WERI-Rb-1 (cell line): ENCODE results near the gene CBLN1.

Experiments
- DNase-seq: peaks from one replicate; pipeline ENCODE4 v3.0.0-alpha.2; 2020
- H3K27ac ChIP-seq: fragments of 250-450 bp; sonication (Bioruptor Pico); 2 replicates; pipeline ENCODE4 v1.5.1; 2020; ENCODE audit warnings: mild to moderate bottlenecking, moderate library complexity
- H3K27me3 ChIP-seq: fragments of 250-450 bp; sonication (Bioruptor Pico); 2 replicates; pipeline ENCODE4 v1.5.1; 2021; ENCODE audit warnings: mild to moderate bottlenecking, low read depth, moderate library complexity; ENCODE audit not compliant: insufficient read depth, severe bottlenecking
- H3K36me3 ChIP-seq: fragments of 250-450 bp; sonication (Bioruptor Pico); 2 replicates; pipeline ENCODE4 v1.5.1; 2020; ENCODE audit warnings: mild to moderate bottlenecking, moderate library complexity
- H3K4me3 ChIP-seq: 2 replicates; pipeline ENCODE4 v1.5.1; 2011; ENCODE audit warnings: low read depth, mild to moderate bottlenecking, control low read depth, low read length
- H3K9me3 ChIP-seq: fragments of 250-450 bp; sonication (Bioruptor Pico); 2 replicates; pipeline ENCODE4 v1.5.1; 2021; ENCODE audit warnings: mild to moderate bottlenecking, moderate library complexity; ENCODE audit not compliant: severe bottlenecking
- CTCF ChIP-seq: IDR thresholded peaks from 2 replicates; pipeline ENCODE4 v1.5.1; 2011; ENCODE audit warnings: low read depth, mild to moderate bottlenecking, control low read depth, inconsistent platforms, low read length

CBLN1 gene

DNA sequence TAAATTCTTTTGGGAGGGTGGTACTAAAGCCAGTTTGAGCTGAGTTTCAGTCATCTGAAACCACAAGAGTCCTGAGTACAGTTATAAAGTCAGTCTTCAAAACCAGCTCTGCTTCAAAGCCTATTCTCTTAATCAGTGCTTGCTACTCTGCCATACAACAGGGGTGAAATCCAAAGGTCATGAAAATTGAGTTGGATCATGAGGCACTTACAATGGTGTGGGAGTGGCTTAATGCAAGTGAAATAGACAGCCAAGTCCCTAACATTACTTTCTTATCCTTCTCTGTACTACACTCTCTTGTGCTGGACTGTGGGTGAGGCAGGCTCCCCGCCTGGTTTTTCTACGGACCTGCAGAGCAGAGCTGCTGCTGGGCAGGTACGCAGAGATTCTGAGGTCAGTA lies 12.4 kb downstream of the CBLN1 start:
- H3K9me3 ChIP-seq = no peaks in the 10 kb centered on the region
- H3K4me3 ChIP-seq = no peak overlapping the region
- H3K36me3 ChIP-seq = no peaks in the 10 kb centered on the region
- no peaks in the 10 kb centered on the region for H3K27me3 ChIP-seq
- H3K27ac ChIP-seq = no peak overlapping the region
- no peak for DNase-seq
- no peak for TF ChIP-seq CTCF

DNA sequence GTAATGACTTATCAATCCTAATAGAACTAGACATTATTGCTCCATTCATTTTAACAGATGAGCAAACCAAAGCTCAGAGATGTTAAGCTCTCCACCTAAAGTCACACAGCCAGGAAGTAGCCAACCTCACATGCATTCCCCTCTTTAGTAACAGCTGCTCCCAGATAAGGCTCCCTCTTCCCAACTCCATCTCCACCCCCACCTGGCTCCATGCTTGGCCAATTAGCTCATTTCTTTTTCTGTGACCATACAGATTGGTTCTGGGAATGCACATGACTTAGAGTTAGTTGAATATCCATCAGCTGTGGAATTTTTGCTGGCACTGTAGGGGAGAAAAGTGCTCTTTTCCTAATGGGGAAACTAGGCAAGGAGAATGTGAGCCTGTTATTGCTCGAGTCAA lies 13.0 kb downstream of the CBLN1 start:
- no peaks in the 10 kb centered on the region for H3K36me3 ChIP-seq
- TF ChIP-seq CTCF = no peak
- H3K4me3 ChIP-seq = no peak overlapping the region
- H3K27me3 ChIP-seq = no peaks in the 10 kb centered on the region
- no peak overlapping the region for H3K27ac ChIP-seq
- no peaks in the 10 kb centered on the region for H3K9me3 ChIP-seq
- no peak for DNase-seq

DNA sequence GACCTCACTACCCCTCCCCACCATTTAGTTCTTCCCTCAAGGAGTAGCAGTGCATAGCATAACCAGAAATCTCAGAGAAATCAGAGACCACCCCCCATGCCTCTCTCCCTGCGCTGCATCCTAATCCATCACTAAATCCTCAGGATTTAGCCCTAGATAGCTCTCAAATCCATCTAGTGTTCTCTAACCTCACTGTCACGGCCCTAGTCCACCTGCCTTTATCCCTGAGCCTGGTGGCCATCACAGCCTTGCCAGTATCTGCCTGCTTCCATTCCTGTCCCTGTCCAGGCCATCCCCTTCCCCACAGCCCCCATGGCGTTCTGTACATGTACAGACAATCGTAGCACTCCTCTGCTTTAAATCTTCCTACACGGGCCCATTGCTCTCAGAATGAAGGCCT lies 19.1 kb downstream of the CBLN1 start:
- H3K27me3 ChIP-seq = no peaks in the 10 kb centered on the region
- TF ChIP-seq CTCF = no peak

DNA sequence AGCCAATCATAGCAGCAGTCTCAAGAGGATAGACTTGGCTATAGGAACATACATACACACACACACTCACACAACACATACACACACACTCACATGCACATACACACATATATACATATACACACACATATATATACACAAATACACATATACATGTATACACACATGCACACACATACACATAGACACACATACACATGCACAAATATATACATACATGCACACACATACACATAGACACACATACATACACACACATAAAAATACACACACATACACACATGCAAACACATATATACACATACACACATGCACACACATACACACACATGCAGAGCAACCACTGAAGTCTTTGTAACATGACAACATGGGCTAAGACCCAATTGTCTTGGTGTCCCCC lies 19.7 kb downstream of the CBLN1 start:
- Histone ChIP-seq H3K4me3 (no peak overlapping the region), H3K9me3 (no peaks in the 10 kb centered on the region), H3K27ac (no peak overlapping the region), H3K27me3 (no peaks in the 10 kb centered on the region), H3K36me3 (no peaks in the 10 kb centered on the region)
- DNase-seq = no peak
- no peak for TF ChIP-seq CTCF

More for the DNA sequence above, 19.1 kb downstream of the CBLN1 start:
- peak; percentile 56 for DNase-seq
- Histone ChIP-seq H3K27ac (peak overlapping the region; percentile 46; the same call in 1 of the 2 replicates), H3K9me3 (no peaks in the 10 kb centered on the region), H3K4me3 (no peak overlapping the region), H3K36me3 (no peaks in the 10 kb centered on the region)

DNA sequence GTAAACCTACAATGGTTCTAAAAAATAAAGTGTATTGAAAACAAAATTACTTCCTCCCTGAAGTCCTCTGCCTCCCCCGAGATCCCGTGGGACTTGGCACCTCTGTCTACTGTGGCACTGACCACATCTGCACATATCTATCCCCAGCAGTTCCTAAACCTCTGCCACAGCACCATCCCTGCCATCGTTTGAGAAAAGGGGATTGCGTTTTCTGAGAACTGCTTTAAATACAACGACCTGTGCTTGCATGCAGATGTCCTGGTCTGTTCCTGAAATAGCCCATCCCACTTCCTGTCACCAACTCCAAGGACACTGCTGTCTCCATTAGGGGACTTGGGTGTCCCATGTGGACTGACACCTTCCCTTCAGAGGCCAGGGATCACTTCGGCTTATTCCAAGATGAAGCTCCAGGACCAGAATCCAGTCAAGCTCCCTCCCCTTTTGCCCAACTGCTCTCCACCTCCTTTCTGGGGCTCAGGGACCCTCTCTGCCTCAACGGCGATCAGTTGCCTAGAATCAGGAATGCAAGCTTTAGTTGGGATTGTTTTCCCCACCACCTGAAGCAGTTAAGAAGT lies 20.6 kb downstream of the CBLN1 start:
- TF ChIP-seq CTCF = no peak
- H3K36me3 ChIP-seq = no peaks in the 10 kb centered on the region
- H3K27ac ChIP-seq = no peak overlapping the region
- DNase-seq = no peak
- H3K27me3 ChIP-seq = no peaks in the 10 kb centered on the region
- no peak overlapping the region for H3K4me3 ChIP-seq
- no peaks in the 10 kb centered on the region for H3K9me3 ChIP-seq

DNA sequence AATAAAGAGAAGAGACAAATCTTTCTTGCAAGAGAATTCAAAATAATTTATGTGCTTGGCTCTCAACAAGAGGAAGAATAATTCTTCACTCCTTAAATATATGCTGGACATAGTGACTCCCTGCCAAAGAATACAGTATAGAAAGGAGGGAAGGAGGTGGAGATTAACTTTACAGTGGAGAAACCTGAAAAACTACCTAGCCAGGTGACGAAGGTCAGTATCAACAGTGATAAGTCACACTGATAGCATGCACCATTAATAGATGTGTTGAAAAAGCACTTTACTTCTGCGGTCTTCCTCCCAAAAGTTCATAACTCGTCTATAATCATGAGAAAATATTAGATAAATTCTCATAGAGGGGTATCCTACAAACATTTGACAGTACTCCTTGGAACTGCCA lies 21.4 kb downstream of the CBLN1 start:
- no peak for TF ChIP-seq CTCF
- no peak for DNase-seq
- H3K9me3 ChIP-seq = no peaks in the 10 kb centered on the region
- no peak overlapping the region for H3K27ac ChIP-seq
- H3K36me3 ChIP-seq = no peaks in the 10 kb centered on the region
- H3K4me3 ChIP-seq = no peak overlapping the region
- H3K27me3 ChIP-seq = no peaks in the 10 kb centered on the region
